Right lobe of liver (tissue), 4 donors: ENCODE data around the gene ZNF556.

ENCODE experiments used
- POLR2A ChIP-seq: fragments of 450-650 bp; IDR thresholded peaks from one replicate; pipeline ENCODE4 v1.6.1; 2017; ENCODE audit warnings: antibody characterized with exemption, mild to moderate bottlenecking
- TF ChIP-seq, protein P1 (sequence below), 4 donors: fragments of 200-600 bp in 3 of 4; fragments of 450-650 bp in 1 of 4; IDR thresholded peaks; one replicate each; pipeline versions ENCODE4 v1.5.1 to v1.8.0; 2016 to 2022; ENCODE audit warnings: antibody characterized with exemption in 4 of 4, mild to moderate bottlenecking in 2 of 4
- donor health status: DM: no; HTN: no; CAD: no.
- donor health status: DM: no; HTN: no; CAD: no.
- donor health status: DM: no; HTN: yes; CAD: no.

DNA sequence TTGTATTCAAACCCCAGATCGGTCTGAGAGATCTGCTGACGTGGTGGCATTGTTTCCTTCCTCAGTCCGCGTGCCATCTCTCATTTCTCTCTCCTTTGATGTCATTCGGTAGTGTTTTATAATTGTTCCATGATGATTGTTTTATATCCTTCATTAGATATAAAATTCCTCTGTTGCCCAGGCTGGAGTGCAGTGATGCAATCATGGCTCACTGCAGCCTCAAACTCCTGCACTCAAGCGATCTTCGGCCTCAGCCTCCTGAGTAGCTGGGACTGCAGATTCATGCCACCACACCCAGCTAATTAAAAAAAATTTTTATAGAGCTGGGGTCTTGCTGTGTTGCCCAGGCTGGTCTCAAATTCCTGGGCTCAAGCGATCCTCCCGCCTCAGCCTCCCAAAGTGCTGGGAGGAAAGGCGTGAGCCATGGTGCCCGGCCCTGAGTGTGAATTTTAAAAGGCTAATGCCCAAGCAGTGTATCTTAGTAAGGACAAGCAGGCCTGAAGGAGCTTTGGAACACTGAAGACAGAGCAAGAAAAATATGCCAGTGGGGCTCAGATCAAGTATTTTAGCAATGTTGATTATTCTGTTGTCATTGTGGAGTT, 38.9 kb downstream of the ZNF556 start:
- TF ChIP-seq, protein P1, sequence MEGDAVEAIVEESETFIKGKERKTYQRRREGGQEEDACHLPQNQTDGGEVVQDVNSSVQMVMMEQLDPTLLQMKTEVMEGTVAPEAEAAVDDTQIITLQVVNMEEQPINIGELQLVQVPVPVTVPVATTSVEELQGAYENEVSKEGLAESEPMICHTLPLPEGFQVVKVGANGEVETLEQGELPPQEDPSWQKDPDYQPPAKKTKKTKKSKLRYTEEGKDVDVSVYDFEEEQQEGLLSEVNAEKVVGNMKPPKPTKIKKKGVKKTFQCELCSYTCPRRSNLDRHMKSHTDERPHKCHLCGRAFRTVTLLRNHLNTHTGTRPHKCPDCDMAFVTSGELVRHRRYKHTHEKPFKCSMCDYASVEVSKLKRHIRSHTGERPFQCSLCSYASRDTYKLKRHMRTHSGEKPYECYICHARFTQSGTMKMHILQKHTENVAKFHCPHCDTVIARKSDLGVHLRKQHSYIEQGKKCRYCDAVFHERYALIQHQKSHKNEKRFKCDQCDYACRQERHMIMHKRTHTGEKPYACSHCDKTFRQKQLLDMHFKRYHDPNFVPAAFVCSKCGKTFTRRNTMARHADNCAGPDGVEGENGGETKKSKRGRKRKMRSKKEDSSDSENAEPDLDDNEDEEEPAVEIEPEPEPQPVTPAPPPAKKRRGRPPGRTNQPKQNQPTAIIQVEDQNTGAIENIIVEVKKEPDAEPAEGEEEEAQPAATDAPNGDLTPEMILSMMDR (IDR thresholded peaks at IDR 0.05): no peak
- TF ChIP-seq POLR2A: no peak
